HG03520 (cell line): ENCODE results near the gene TBC1D21.

Experiments used
- ATAC-seq: cut with Tn5 transposase; IDR thresholded peaks from one replicate; pipeline ENCODE4 v1.9.1; 2021; ENCODE audit warnings: mild to moderate bottlenecking, moderate library complexity; ENCODE audit not compliant: unreplicated experiment

The TBC1D21 gene

GRCh38 chr15:73888224-73889041 is 15.1 kb downstream of the TBC1D21 start:
- ATAC-seq, result no peak

- ATAC-seq, result no peak
These were observed 15.8 kb downstream of the TBC1D21 start for GRCh38 chr15:73889053-73889761.

GRCh38 chr15:73889762-73890124 is 16.4 kb downstream of the TBC1D21 start:
- no peak for ATAC-seq

GRCh38 chr15:73891328-73892315 is 18.3 kb downstream of the TBC1D21 start:
- no peak for ATAC-seq

- no peak for ATAC-seq
These were observed 19.3 kb downstream of the TBC1D21 start for GRCh38 chr15:73892446-73893226.

GRCh38 chr15:73894133-73894814 is 20.9 kb downstream of the TBC1D21 start:
- ATAC-seq, result no peak

GRCh38 chr15:73897441-73898261 is 24.3 kb downstream of the TBC1D21 start:
- ATAC-seq, result no peak

GRCh38 chr15:73899197-73900094 is 26.1 kb downstream of the TBC1D21 start:
- no peak for ATAC-seq

- ATAC-seq, result no peak
These were observed 26.8 kb downstream of the TBC1D21 start for GRCh38 chr15:73900095-73900712.

GRCh38 chr15:73901126-73901810 is 27.9 kb downstream of the TBC1D21 start:
- no peak for ATAC-seq

GRCh38 chr15:73902121-73903020 is 29.0 kb downstream of the TBC1D21 start:
- ATAC-seq, result no peak

- no peak for ATAC-seq
These were observed 30.9 kb downstream of the TBC1D21 start for GRCh38 chr15:73904026-73904815.

- ATAC-seq, result no peak
These were observed 32.0 kb downstream of the TBC1D21 start for GRCh38 chr15:73905225-73905827.

GRCh38 chr15:73906346-73907034 is 33.1 kb downstream of the TBC1D21 start:
- ATAC-seq, result no peak
